K562 (cell line): Measurements from ENCODE around the gene GAL. TPM values are rescaled to one million over a fixed set of nuclear protein-coding genes. Genes with fewer than 3 reads are reported as not detected.
A peak's percentile ranks its signal among the peaks of the same experiment; 100 is the strongest.

ENCODE experiments used
- C11orf30 ChIP-seq: fragments of 450-650 bp; IDR thresholded peaks from 2 replicates; pipeline ENCODE4 v1.6.1; 2016; ENCODE audit warnings: low read depth, mild to moderate bottlenecking
- FOXP4 ChIP-seq: sonication (generic); formaldehyde crosslinking; IDR thresholded peaks from 2 replicates; pipeline ENCODE4 v1.8.0; 2022; ENCODE audit warnings: mild to moderate bottlenecking, missing genetic modification reagents, borderline replicate concordance
- IRF2 ChIP-seq: sonication (generic); formaldehyde crosslinking; IDR thresholded peaks from 2 replicates; pipeline ENCODE4 v1.8.1; 2022; ENCODE audit warnings: mild to moderate bottlenecking, missing genetic modification reagents
- KDM5B ChIP-seq: fragments of 200-600 bp; sonication (generic); IDR thresholded peaks from 2 replicates; pipeline ENCODE4 v1.6.1; 2012; ENCODE audit warnings: low read depth, mild to moderate bottlenecking, moderate library complexity, low read length, control low read depth, inconsistent platforms; ENCODE audit not compliant: insufficient replicate concordance
- MAFG ChIP-seq: fragments of 450-650 bp; conservative IDR thresholded peaks from 2 replicates; pipeline ENCODE4 v1.6.1; 2016; ENCODE audit warnings: missing genetic modification characterization, missing compliant biosample characterization
- MAFK ChIP-seq: IDR thresholded peaks from 2 replicates; pipeline ENCODE4 v1.6.1; 2011; ENCODE audit warnings: low read length, improper control_type of control experiment
- RAD51 ChIP-seq: fragments of 450-650 bp; IDR thresholded peaks from 2 replicates; pipeline ENCODE4 v1.7.1; 2016; ENCODE audit warnings: low read depth, mild to moderate bottlenecking, borderline replicate concordance
- RREB1 ChIP-seq: fragments of 250-450 bp; sonication (Bioruptor Pico); IDR thresholded peaks from 2 replicates; pipeline ENCODE4 v1.4.0; 2020
- polyA plus RNA-seq, 8 experiments: library from polyadenylated mRNA; depleted of rRNA in 4 of 8; stranded (reverse) in 5 of 8; unstranded in 3 of 8; fragments of >200 nt; fragmentation: Nextera tagmentation in 2 of 8; fragmentation: Illumina TruSeq in 1 of 8; extraction: Ambion mirVana in 2 of 8; extraction: Trizol in 1 of 8; gene quantifications; 2 replicates each; pipeline versions ENCODE4 v1.2.1 to v1.2.3, GENCODE V29; 2011 to 2014; ENCODE audit warnings: inconsistent platforms in 1 of 8, missing spikeins in 1 of 8
- total RNA-seq, 7 experiments: library from RNA; depleted of rRNA in 6 of 7; stranded (reverse); fragments of >200 nt in 6 of 7; fragmentation: Illumina TruSeq in 2 of 7; extraction: Trizol in 2 of 7; gene quantifications; 2 replicates each; pipeline versions ENCODE4 v1.2.1 to v1.2.3, GENCODE V29; 2011 to 2021; ENCODE audit warnings: low replicate concordance in 1 of 7

Gene GAL
- total and polyA plus RNA-seq, 9 of the 15 experiments (the other 6 are each of a cell fraction or from before 2014, with no cell fraction given), result 10.6 to 119 (median 36.3) TPM

GRCh38 chr11:68678031-68678441, 6.3 kb upstream of the GAL start (continued):
- peak; percentile 85 for TF ChIP-seq MAFG (tag)
- TF ChIP-seq C11orf30, result peak; percentile 90
- TF ChIP-seq RREB1 (CRISPR knock-in tag), result no peak
- TF ChIP-seq FOXP4, result no peak
- no peak for TF ChIP-seq RAD51
- TF ChIP-seq KDM5B, result no peak
- no peak for TF ChIP-seq IRF2 (CRISPR knock-in tag)
- TF ChIP-seq MAFK, result peak; percentile 87
